ENCODE measurements around the gene DPYSL4. TPM values are rescaled to one million over a fixed set of nuclear protein-coding genes. Genes with fewer than 3 reads are reported as not detected.

Gene DPYSL4
- total RNA-seq, 4 donors from 2014 or later, result 0.69 to 3.0 (median 0.81) TPM

DNA sequence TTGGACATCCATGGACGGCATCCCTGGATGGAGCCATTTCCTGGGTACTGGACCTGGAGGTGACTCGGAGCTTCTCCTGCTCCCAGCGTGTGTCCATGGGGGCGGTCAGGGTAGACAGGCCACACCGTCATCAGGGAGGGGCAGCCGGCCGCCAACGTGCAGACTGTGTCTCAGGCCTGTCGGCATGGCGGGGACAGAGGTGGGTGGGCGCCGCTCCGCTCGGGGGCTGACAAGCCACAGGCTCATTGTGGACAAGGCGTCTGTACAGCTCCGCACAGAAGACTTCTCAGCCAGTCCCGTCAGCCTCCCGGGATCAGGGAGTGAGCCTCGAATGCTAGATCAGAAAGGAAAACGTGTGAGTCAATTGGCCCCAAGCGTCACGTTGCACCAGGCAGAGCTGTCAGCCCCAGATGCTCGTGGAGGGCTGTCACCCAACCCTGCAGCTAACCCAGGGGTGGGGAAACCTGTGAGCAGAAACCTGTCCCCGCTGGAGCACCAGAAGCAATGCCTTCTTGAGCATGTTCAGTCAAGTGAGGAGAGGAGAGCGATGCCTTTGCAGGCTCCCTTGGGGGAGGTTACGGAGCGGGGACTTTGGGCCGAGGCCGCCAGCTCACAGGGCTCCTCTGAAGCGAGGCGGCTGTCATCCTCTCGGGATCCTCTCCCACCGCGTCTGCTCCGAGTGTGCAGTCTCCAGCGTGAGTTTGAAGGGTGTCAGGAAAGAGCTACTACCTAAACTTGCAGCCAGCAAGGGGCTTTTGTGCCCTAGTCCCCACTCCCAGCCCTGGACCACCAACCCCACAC is 16.0 kb upstream of the DPYSL4 start:
- no peak for ATAC-seq (ENCODE audit: low FRiP score)
- no peak for DNase-seq (ENCODE audit: low spot score)
- TF ChIP-seq, protein P1, sequence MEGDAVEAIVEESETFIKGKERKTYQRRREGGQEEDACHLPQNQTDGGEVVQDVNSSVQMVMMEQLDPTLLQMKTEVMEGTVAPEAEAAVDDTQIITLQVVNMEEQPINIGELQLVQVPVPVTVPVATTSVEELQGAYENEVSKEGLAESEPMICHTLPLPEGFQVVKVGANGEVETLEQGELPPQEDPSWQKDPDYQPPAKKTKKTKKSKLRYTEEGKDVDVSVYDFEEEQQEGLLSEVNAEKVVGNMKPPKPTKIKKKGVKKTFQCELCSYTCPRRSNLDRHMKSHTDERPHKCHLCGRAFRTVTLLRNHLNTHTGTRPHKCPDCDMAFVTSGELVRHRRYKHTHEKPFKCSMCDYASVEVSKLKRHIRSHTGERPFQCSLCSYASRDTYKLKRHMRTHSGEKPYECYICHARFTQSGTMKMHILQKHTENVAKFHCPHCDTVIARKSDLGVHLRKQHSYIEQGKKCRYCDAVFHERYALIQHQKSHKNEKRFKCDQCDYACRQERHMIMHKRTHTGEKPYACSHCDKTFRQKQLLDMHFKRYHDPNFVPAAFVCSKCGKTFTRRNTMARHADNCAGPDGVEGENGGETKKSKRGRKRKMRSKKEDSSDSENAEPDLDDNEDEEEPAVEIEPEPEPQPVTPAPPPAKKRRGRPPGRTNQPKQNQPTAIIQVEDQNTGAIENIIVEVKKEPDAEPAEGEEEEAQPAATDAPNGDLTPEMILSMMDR (IDR thresholded peaks at IDR 0.05), result no peak

DNA sequence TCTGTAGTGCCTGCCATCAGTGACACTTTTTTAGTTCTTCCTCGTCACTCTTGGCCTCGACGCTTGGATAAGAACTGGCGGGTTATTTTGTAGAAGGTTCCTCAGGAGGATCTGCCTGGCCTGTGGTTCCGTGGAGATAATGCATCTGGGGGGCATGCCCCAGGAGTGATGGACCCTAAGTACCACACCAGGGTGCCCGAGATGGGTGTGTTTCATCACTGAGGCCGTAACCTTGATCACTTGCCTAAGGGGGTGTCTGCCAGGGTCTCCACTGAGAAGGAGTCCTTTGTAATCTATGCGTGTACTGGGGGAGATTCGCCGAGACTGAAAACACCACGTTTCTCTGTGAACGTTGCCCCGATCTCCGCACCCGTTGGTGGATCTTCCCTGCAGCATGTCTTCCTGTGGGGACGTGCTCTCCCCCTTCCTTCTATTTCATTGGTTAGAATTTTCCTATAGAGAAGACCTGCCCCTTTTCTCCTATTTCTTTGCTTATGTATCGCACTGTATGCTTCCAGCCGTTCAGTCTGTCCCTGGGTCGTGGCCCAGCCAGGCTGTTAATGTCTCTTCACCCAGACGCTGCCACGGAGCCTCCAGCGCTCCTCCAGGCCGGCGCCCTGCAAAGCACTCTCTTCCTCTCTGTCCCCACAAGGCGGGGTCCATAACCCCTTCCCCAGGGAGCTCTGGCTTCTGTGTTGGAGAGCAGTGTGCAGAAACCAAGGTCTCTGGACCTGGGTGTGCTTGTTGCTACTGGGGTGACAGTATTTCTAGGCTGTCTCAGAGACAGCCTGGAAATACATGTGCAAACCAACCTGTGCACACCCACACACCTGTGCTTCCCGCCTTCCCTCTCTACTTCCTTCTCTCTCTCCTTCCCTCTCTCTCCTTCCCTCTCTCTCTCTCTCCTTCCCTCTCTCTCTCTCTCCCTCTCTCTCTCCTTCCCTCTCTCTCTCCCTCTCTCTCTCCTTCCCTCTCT is 14.4 kb upstream of the DPYSL4 start:
- DNase-seq (ENCODE audit: low spot score), result no peak
- TF ChIP-seq, protein P1 (IDR thresholded peaks at IDR 0.05), result no peak
- no peak for ATAC-seq (ENCODE audit: low FRiP score)

DNA sequence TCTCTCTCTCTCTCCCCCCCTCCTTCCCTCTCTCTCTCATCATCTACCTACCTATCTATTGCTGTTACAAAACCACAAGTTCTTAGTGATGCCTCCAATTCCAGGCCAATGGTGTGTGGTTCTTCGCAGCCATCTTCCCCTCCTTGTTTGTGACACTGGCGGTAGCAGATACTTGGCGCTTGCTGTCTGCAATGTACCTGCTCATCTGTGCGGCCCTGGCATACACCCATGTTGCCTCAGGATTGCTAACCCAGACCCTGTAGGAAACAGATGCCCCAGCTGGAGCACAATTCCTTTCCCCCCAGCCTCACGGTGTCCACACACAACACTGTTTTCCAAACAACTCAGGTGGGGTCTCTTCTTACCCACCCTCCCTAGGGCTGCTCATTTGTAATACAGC is 13.6 kb upstream of the DPYSL4 start:
- no peak for DNase-seq (ENCODE audit: low spot score)

DNA sequence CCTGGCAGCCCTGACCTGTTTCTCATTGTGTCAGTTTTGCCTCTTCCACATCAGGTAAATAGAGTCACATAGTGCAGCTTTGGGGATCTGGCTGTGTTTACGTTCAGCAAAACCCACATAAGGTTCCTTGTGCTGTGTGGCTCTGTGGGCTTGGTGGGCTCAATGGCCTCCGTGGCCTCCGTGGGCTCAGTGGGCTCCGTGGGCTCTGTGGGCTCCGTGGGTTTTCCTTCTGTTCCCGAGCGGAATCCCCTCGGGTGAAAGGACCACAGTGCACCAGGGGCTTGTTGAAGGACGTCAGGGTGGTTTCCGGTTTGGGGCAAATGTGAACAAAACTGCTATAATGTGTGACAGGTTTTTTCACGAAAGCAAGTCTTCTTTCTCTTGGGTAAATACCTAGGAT is 12.5 kb upstream of the DPYSL4 start:
- DNase-seq (ENCODE audit: low spot score) (no peak), ATAC-seq (ENCODE audit: low FRiP score) (no peak)
- TF ChIP-seq, protein P1 (IDR thresholded peaks at IDR 0.05), result no peak

More for the DNA sequence above, 13.6 kb upstream of the DPYSL4 start:
- no peak for ATAC-seq (ENCODE audit: low FRiP score)
- TF ChIP-seq, protein P1 (IDR thresholded peaks at IDR 0.05), result no peak

DNA sequence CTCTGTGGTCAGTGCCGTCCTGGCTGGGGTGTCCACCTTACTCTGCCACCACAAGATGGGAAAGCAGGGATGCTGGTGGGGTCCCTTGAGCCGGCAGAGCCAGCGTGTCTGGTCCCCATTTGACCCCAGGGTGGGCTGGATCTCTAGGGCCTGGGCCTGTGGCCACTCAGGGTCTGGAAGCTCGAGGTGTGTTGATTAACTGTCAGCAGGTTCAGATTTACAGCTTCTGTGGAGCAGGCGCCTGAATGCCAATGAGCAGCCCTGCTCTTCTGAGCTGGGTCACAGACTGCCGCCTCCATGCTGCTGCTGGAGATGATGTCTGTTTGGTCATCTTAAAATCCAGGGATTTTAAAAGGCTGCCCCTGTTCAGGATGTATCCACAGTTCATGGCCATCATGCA is 11.3 kb upstream of the DPYSL4 start:
- TF ChIP-seq, protein P1 (IDR thresholded peaks at IDR 0.05), result no peak
- DNase-seq (ENCODE audit: low spot score) (no peak), ATAC-seq (ENCODE audit: low FRiP score) (no peak)

DNA sequence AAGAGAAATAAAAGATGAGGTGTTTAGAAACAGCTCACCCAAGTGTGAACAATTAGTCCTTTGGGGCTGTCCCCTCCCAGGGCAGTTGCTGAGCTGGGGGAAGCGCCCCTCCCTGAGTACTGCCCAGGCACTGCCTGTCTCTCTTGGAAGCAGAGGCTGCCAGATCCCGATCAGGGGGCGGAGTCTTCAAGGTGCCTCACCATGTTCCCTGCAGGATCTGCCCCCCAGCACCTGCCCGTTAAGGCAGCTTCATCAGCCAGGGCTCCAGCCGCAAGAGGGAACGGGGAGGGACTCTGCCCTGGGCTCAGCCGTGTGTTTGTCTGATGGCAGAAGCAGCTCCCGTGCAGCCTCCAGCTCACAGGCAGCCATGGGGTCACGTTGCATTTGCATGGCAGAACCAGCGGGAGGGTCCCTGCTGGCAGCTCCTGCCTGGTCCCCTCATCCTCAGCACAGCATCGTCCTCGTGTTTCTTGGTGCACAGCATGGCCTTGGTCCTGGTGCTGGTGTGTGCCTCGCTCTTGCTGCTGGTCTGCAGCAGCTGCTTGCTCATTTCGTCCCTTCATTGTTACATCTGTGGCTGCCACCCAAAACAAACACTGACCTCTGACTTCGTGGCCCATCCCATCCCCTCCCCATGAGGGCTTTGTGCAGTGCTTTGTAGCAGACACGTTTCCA is 10.7 kb upstream of the DPYSL4 start:
- TF ChIP-seq, protein P1 (IDR thresholded peaks at IDR 0.05), result no peak
- no peak for ATAC-seq (ENCODE audit: low FRiP score)
- no peak for DNase-seq (ENCODE audit: low spot score)

All from omental fat pad (tissue), 4 donors.